ENCODE measurements around the gene RND1. TPM values are rescaled to one million over a fixed set of nuclear protein-coding genes. Genes with fewer than 3 reads are reported as not detected.

RND1 gene
- total RNA-seq, 1 experiment from 2014 or later = 2.7 TPM

- CTCF ChIA-PET = no interaction called here
- peaks cover 11% of the 10 kb centered on the region for H3K4me1 ChIP-seq (replicated peaks; ENCODE audit: insufficient read depth)
- intact Hi-C loops (cut with micrococcal nuclease; ENCODE audit: unreplicated experiment) = no loop called here
- no peak overlapping the region for H3K4me2 ChIP-seq
- peaks cover 8% of the 10 kb centered on the region; the same call in 1 of the 2 replicates for H3F3A ChIP-seq (ENCODE audit: insufficient read depth, low read depth)
- H3K27ac ChIP-seq = no peak overlapping the region
- no peak for TF ChIP-seq EZH2 (IDR thresholded peaks at IDR 0.05; ENCODE audit: low read depth)
- TF ChIP-seq CTCF (conservative IDR thresholded peaks at IDR 0.05) = no peak
- BruUV-seq (replicated peaks) = no TSS peak
- no peaks in the 10 kb centered on the region for H3K79me2 ChIP-seq (ENCODE audit: low read depth)
- H4K20me1 ChIP-seq (ENCODE audit: insufficient read depth) = no peaks in the 10 kb centered on the region
- H3K27me3 ChIP-seq (ENCODE audit: insufficient read depth, low read depth) = no peaks in the 10 kb centered on the region
- no peaks in the 10 kb centered on the region for H3K36me3 ChIP-seq (ENCODE audit: low read depth)
- POLR2A ChIA-PET (ENCODE audit: unreplicated experiment) = no interaction called here
- H3K9me2 ChIP-seq (ENCODE audit: insufficient read depth) = no peaks in the 10 kb centered on the region
- H2AFZ ChIP-seq = no peak overlapping the region
- H3K9me3 ChIP-seq (ENCODE audit: insufficient read depth, low read depth) = no peaks in the 10 kb centered on the region
- DNase-seq = no peak
- no peak overlapping the region for H3K4me3 ChIP-seq
These were observed 41.6 kb upstream of the RND1 start for GRCh38 chr12:48907245-48907644.

DNA sequence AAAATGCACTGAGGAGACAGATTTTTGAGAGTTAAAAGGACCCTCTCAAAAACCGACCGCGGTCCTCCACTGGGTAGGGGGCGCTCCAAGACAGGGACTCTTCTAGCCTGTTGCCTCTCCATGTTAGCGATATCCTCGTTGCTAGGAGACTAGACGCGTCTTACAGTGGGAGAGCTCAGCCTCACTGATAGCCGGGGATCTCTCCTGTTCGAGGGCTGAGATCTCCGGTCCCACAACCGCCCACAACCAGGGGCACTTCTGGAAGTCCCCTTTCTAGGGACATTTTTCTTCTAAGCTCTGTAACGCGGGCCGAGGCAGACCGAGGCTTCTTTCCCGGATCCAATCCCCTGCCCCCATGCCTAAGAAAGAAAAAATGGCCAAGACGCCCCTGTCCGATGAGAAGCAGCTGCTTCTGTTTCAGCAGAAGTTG is 38.3 kb upstream of the RND1 start:
- TF ChIP-seq CTCF (conservative IDR thresholded peaks at IDR 0.05) (peak; percentile 23; the same call in 1 of the 2 replicates), EZH2 (IDR thresholded peaks at IDR 0.05; ENCODE audit: low read depth) (no peak)
- Histone ChIP-seq H3K4me2 (no peak overlapping the region), H3K27ac (no peak overlapping the region), H3K36me3 (ENCODE audit: low read depth) (no peaks in the 10 kb centered on the region), H4K20me1 (ENCODE audit: insufficient read depth) (no peaks in the 10 kb centered on the region), H2AFZ (no peak overlapping the region), H3K9me2 (ENCODE audit: insufficient read depth) (no peaks in the 10 kb centered on the region), H3K9me3 (ENCODE audit: insufficient read depth, low read depth) (no peaks in the 10 kb centered on the region), H3K4me3 (no peak overlapping the region), H3F3A (ENCODE audit: insufficient read depth, low read depth) (0 out of 2 replicates have a peak, but pooled peaks cover 3% of the 10 kb centered on the region), H3K27me3 (ENCODE audit: insufficient read depth, low read depth) (no peaks in the 10 kb centered on the region), H3K4me1 (replicated peaks; ENCODE audit: insufficient read depth) (no peaks in the 10 kb centered on the region), H3K79me2 (ENCODE audit: low read depth) (no peaks in the 10 kb centered on the region)
- DNase-seq = peak in 1 of 2 experiments; percentile 54
- ChIA-PET POLR2A (ENCODE audit: unreplicated experiment) (no interaction called here), CTCF (interaction anchor here (0.6 kb wide), 1 partner anchor 50 kb away, joined by 5 read pairs; no protein-coding TSS in a partner anchor)
- BruUV-seq (replicated peaks) = no TSS peak
- intact Hi-C loops (cut with micrococcal nuclease; ENCODE audit: unreplicated experiment) = no loop called here

DNA sequence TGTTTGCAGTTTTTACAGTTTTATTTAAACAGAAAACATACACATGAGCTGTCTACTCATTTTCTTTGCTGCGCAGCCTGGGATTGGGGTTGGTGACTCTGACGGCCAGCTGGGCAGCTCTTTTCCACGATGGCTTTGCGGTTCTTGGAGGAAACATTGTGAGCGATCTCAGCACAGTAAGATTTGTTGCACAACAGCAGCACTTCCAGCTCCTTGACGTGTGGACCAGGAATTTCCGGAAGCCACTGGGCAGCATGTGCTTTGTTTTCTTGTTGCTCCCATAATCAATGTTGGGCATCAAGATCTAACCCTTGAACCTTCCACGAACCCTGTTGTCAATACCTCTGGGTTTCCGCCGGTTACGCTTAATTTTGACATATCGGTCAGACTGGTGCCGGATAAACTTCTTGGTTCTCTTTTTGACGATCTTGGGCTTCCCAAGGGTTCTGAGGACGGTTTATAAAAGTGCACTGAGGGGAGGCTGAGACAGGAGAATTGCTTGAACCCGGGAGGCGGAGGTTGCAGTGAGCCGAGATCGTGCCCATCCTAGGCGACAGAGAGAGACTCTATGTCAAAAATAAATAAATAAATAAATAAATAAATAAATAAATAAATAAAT is 37.8 kb upstream of the RND1 start:
- H3K4me2 ChIP-seq = no peak overlapping the region
- H3K27me3 ChIP-seq (ENCODE audit: insufficient read depth, low read depth) = no peaks in the 10 kb centered on the region
- H3F3A ChIP-seq (ENCODE audit: insufficient read depth, low read depth) = 0 out of 2 replicates have a peak, but pooled peaks cover 3% of the 10 kb centered on the region
- H3K9me2 ChIP-seq (ENCODE audit: insufficient read depth) = no peaks in the 10 kb centered on the region
- no peak overlapping the region for H2AFZ ChIP-seq
- no peak for DNase-seq
- H3K4me1 ChIP-seq (replicated peaks; ENCODE audit: insufficient read depth) = no peaks in the 10 kb centered on the region
- no peak overlapping the region for H3K4me3 ChIP-seq
- no peak overlapping the region for H3K27ac ChIP-seq
- intact Hi-C loops (cut with micrococcal nuclease; ENCODE audit: unreplicated experiment) = no loop called here
- TF ChIP-seq CTCF (conservative IDR thresholded peaks at IDR 0.05) = no peak
- no peak for TF ChIP-seq EZH2 (IDR thresholded peaks at IDR 0.05; ENCODE audit: low read depth)
- no peaks in the 10 kb centered on the region for H4K20me1 ChIP-seq (ENCODE audit: insufficient read depth)
- no peaks in the 10 kb centered on the region for H3K36me3 ChIP-seq (ENCODE audit: low read depth)
- H3K79me2 ChIP-seq (ENCODE audit: low read depth) = no peaks in the 10 kb centered on the region
- BruUV-seq (replicated peaks) = no TSS peak
- H3K9me3 ChIP-seq (ENCODE audit: insufficient read depth, low read depth) = no peaks in the 10 kb centered on the region
- ChIA-PET CTCF (no interaction called here), POLR2A (ENCODE audit: unreplicated experiment) (no interaction called here)

Data from PC-9 (cell line).